ENCODE measurements around the gene MUSK.

The MUSK gene

GRCh38 chr9:110752766-110753165 is 84.2 kb downstream of the MUSK start:
- peak; percentile 97 for DNase-seq (ENCODE audit: low read depth)
- no peak for TF ChIP-seq CTCF (IDR thresholded peaks at IDR 0.05; ENCODE audit: low read length, missing control alignments)
- no peak overlapping the region for H3K4me3 ChIP-seq (replicated peaks; ENCODE audit: low read depth, low read length)

GRCh38 chr9:110753731-110754231 is 85.2 kb downstream of the MUSK start:
- DNase-seq (ENCODE audit: low read depth): peak; percentile 86
- H3K4me3 ChIP-seq (replicated peaks; ENCODE audit: low read depth, low read length): no peak overlapping the region
- TF ChIP-seq CTCF (IDR thresholded peaks at IDR 0.05; ENCODE audit: low read length, missing control alignments): no peak

- H3K4me3 ChIP-seq (replicated peaks; ENCODE audit: low read depth, low read length): no peak overlapping the region
- DNase-seq (ENCODE audit: low read depth): no peak
- TF ChIP-seq CTCF (IDR thresholded peaks at IDR 0.05; ENCODE audit: low read length, missing control alignments): no peak
Measured at GRCh38 chr9:110755179-110755578, 86.6 kb downstream of the MUSK start.

- TF ChIP-seq CTCF (IDR thresholded peaks at IDR 0.05; ENCODE audit: low read length, missing control alignments): no peak
- DNase-seq (ENCODE audit: low read depth): no peak
- H3K4me3 ChIP-seq (replicated peaks; ENCODE audit: low read depth, low read length): no peak overlapping the region
Measured at GRCh38 chr9:110758201-110758600, 89.6 kb downstream of the MUSK start.

GRCh38 chr9:110762783-110763182 is 94.2 kb downstream of the MUSK start:
- no peak for TF ChIP-seq CTCF (IDR thresholded peaks at IDR 0.05; ENCODE audit: low read length, missing control alignments)
- H3K4me3 ChIP-seq (replicated peaks; ENCODE audit: low read depth, low read length): no peak overlapping the region
- no peak for DNase-seq (ENCODE audit: low read depth)

GRCh38 chr9:110763568-110763967 is 95.0 kb downstream of the MUSK start:
- no peak overlapping the region for H3K4me3 ChIP-seq (replicated peaks; ENCODE audit: low read depth, low read length)
- TF ChIP-seq CTCF (IDR thresholded peaks at IDR 0.05; ENCODE audit: low read length, missing control alignments): no peak
- no peak for DNase-seq (ENCODE audit: low read depth)

GRCh38 chr9:110764006-110764405 is 95.4 kb downstream of the MUSK start:
- no peak for TF ChIP-seq CTCF (IDR thresholded peaks at IDR 0.05; ENCODE audit: low read length, missing control alignments)
- H3K4me3 ChIP-seq (replicated peaks; ENCODE audit: low read depth, low read length): no peak overlapping the region
- no peak for DNase-seq (ENCODE audit: low read depth)

Data from fibroblast of pulmonary artery (primary cell).